A549 (cell line): Measurements from ENCODE around the gene WASF3.

Experiments used
- CEBPB ChIP-seq, 2 experiments: fragments of >200 bp in 1 of 2; sonication (Bioruptor Twin) in 1 of 2; formaldehyde crosslinking in 1 of 2; IDR thresholded peaks; 2 replicates each; pipeline ENCODE4 v1.6.1; 2012 to 2016
- CHD4 ChIP-seq: fragments of 200-600 bp; sonication (generic); IDR thresholded peaks from 2 replicates; pipeline ENCODE4 v1.6.1; 2016; ENCODE audit warnings: antibody characterized with exemption, mild to moderate bottlenecking, borderline replicate concordance
- RAD21 ChIP-seq, 2 experiments: fragments of >200 bp in 1 of 2; sonication (Bioruptor Twin) in 1 of 2; formaldehyde crosslinking in 1 of 2; IDR thresholded peaks in 1 of 2; conservative IDR thresholded peaks in 1 of 2; 2 replicates in 1 of 2; 3 replicates in 1 of 2; pipeline ENCODE4 v1.6.1; 2012 to 2018; ENCODE audit warnings: inconsistent platforms in 1 of 2
- RFX5 ChIP-seq: fragments of 450-650 bp; IDR thresholded peaks from 2 replicates; pipeline ENCODE4 v1.7.1; 2014; ENCODE audit warnings: antibody characterized with exemption, mild to moderate bottlenecking, moderate library complexity
- TF ChIP-seq, protein P1 (sequence below): fragments of >200 bp; sonication (Bioruptor Twin); formaldehyde crosslinking; IDR thresholded peaks from 3 replicates; pipeline ENCODE4 v1.5.1; 2016

DNA sequence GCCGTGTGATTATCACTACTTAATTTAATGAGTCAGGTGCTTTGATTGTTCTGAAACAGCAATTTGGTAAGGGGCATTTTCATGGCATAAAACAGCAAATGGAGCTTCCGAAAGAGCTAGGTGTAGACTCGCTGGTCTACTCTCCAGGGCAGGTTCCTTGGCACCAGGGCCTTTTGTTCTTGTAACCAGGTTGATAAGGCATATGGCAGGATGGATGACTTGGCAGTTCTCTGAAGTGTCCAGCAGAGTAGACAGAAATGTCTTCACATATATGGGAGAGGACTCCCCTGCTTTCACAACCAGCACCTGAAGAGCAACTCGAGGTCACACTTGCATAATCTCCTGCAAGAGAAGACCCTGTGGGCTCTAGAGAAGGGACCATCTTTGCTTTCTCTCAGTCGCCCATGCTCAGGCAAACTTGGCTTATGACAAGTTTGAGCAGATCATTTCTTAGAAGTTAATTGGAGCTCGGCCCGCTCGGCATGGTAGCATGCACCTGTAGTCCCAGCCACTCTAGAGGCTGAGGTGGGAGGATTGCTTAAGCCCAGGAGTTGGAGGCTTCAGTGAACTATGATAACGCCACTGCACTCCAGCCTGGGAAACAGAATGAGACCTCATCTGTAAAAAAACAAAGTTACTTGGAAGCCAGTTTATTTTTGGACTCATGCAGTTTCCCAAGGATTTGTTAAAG, 23.3 kb upstream of the WASF3 start:
- no peak for TF ChIP-seq RFX5
- TF ChIP-seq, protein P1, sequence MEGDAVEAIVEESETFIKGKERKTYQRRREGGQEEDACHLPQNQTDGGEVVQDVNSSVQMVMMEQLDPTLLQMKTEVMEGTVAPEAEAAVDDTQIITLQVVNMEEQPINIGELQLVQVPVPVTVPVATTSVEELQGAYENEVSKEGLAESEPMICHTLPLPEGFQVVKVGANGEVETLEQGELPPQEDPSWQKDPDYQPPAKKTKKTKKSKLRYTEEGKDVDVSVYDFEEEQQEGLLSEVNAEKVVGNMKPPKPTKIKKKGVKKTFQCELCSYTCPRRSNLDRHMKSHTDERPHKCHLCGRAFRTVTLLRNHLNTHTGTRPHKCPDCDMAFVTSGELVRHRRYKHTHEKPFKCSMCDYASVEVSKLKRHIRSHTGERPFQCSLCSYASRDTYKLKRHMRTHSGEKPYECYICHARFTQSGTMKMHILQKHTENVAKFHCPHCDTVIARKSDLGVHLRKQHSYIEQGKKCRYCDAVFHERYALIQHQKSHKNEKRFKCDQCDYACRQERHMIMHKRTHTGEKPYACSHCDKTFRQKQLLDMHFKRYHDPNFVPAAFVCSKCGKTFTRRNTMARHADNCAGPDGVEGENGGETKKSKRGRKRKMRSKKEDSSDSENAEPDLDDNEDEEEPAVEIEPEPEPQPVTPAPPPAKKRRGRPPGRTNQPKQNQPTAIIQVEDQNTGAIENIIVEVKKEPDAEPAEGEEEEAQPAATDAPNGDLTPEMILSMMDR = no peak
- TF ChIP-seq RAD21 (conservative IDR thresholded peaks at IDR 0.05 in 1 of 2, IDR thresholded peaks at IDR 0.05 in 1 of 2) = no peak
- no peak for TF ChIP-seq CHD4
- no peak for TF ChIP-seq CEBPB (IDR thresholded peaks at IDR 0.05)
